Endometrium (tissue), 2 donors: Measurements from ENCODE around the gene LARP4.
"Not testable (repeated sequence)": the region's sequence is repeated elsewhere in the genome, so short reads cannot be mapped to it uniquely, and the experiment has no call there.

Experiments used
- FAIRE-seq: peaks from 2 replicates; lab custom pipeline; 2012; peaks lifted over from hg19 to GRCh38; lab: Jason Lieb, UNC
- donor health status: control.
- donor health status: control.

Gene LARP4

GRCh38 chr12:50400638-50401499 lies at the start of gene LARP4:
Gene LARP4 (plus strand): TSS chr12:50400885. CDS start chr12:50401011, 126 bp downstream.
- FAIRE-seq: peak; percentile 82

- FAIRE-seq: no peak
These were observed 49.3 kb upstream of the LARP4 start for GRCh38 chr12:50351120-50352043.

GRCh38 chr12:50353404-50353803 lies 47.3 kb upstream of the LARP4 start:
- FAIRE-seq: no peak

- FAIRE-seq: no peak
These were observed 46.7 kb upstream of the LARP4 start for GRCh38 chr12:50353869-50354593.

GRCh38 chr12:50354908-50355307 lies 45.8 kb upstream of the LARP4 start:
- FAIRE-seq: no peak

- no peak for FAIRE-seq
These were observed 45.3 kb upstream of the LARP4 start for GRCh38 chr12:50355365-50355764.

- FAIRE-seq: no peak
These were observed 38.0 kb upstream of the LARP4 start for GRCh38 chr12:50362671-50363070.

GRCh38 chr12:50363141-50363540 lies 37.5 kb upstream of the LARP4 start:
- FAIRE-seq: no peak

GRCh38 chr12:50365709-50366406 lies 34.8 kb upstream of the LARP4 start:
- no peak for FAIRE-seq

GRCh38 chr12:50370672-50371071 lies 30.0 kb upstream of the LARP4 start:
- FAIRE-seq: not testable (repeated sequence)

- FAIRE-seq: no peak
These were observed 24.9 kb upstream of the LARP4 start for GRCh38 chr12:50375802-50376201.

GRCh38 chr12:50380761-50381325 lies 19.8 kb upstream of the LARP4 start:
- no peak for FAIRE-seq

GRCh38 chr12:50387487-50387886 lies 13.2 kb upstream of the LARP4 start:
- FAIRE-seq: no peak

GRCh38 chr12:50387972-50388478 lies 12.7 kb upstream of the LARP4 start:
- no peak for FAIRE-seq

GRCh38 chr12:50388793-50389192 lies 11.9 kb upstream of the LARP4 start:
- FAIRE-seq: not testable (repeated sequence)

- FAIRE-seq: no peak
These were observed 10.4 kb upstream of the LARP4 start for GRCh38 chr12:50390316-50390741.

GRCh38 chr12:50394469-50395029 lies 6.1 kb upstream of the LARP4 start:
- FAIRE-seq: no peak

- no peak for FAIRE-seq
These were observed 3.5 kb upstream of the LARP4 start for GRCh38 chr12:50397117-50397650.

GRCh38 chr12:50398931-50399330 lies 1.8 kb upstream of the LARP4 start:
- no peak for FAIRE-seq

- no peak for FAIRE-seq
These were observed 514 bp upstream of the LARP4 start for GRCh38 chr12:50400104-50400637.
